ENCODE results near the gene ZNF180. TPM values are rescaled to one million over a fixed set of nuclear protein-coding genes. Genes with fewer than 3 reads are reported as not detected.

ZNF180 gene
- total RNA-seq (2021) (10.4 and 10.8 TPM in 2 replicates), Bru-seq, nascent RNA (percentile 86 among the genes with signal in this experiment), BruChase-seq, experiment 1, labeled RNA remaining after a 2-hour chase (percentile 79 among the genes with signal in this experiment), BruChase-seq, experiment 2, labeled RNA remaining after a 6-hour chase (percentile 86 among the genes with signal in this experiment)
- long read RNA-seq, transcript ZNF180-206 (5 exons, 3,131 nt) = major isoform, 5 of 19 reads
- long read RNA-seq, partial matches to known transcripts = 3 of 19 reads
- long read RNA-seq, other reads (novel, unspliced or antisense) = 8 of 19 reads

DNA sequence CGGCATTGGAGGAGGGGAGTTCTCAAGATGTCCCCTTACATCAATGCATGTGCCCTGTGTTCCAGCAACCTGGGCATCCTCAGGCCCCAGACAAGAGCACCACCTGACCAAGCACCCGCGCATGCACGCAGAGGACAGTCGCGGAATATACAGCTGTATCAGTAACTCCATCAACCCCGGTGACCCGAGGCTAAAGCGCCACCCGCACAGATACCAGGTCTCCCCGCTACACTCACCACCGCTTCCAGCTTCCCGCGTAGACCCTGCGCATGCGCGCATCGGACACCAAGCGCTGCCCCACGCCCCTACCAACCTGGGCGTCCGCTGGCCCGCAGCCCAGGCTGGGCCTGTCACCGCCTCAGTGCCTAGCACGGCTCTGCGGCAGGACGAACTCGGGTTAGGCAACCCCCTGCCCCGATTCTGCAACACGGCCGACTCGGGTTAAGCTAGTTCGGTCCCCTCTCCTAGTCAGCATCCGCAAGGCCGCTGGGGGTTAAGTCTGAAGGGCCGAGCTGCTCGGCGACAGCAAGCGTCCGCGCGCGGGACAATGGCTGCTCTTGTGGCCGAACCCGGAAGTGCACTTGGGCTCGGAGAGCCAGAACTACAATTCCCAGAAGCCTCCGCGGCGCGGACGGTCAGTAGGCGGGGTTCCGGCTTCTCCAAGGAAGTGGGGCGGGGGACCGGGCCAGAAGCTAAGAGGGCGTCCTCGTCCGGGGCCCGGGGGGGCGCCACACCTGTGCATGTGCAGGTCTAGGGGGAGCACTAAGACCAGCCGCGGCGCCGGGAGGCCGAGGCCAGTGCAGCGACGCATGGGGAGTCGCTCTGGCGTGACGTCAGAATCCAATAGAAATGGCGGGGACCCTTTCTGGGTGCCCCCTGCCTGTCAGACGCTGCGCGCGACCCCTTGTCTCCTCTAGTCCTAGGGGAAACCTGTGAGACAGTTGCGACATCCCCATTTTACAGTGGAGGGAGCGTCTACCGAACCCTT is at the start of gene ZNF180:
ZNF180 (minus strand) TSS at position 561 of the 988 bp plus-strand sequence. CDS start 3,188 bp downstream, outside the sequence.
- peak; percentile 96 for DNase-seq (ENCODE audit: low spot score)
- no TSS peak for BruUV-seq (replicated peaks)
- CTCF ChIA-PET = interaction anchor here (0.6 kb wide), 1 partner anchor 10 kb away, joined by 3 read pairs; no protein-coding TSS in a partner anchor
- POLR2A ChIA-PET (ENCODE audit: low non-redundant PET) = no interaction called here
- H3K4me3 ChIP-seq (ENCODE audit: low read depth, low read length, poor library complexity, severe bottlenecking) = peak within 1 kb of the TSS; percentile 84
- H3K36me3 ChIP-seq (ENCODE audit: insufficient read depth, low read length, poor library complexity, severe bottlenecking) = peaks cover 23% of the 10 kb centered on the region
- peaks cover 26% of the 10 kb centered on the region for H3K9me3 ChIP-seq (ENCODE audit: low read depth, low read length, poor library complexity, severe bottlenecking)
- no peaks in the 10 kb centered on the region for H3K27me3 ChIP-seq (replicated peaks; ENCODE audit: insufficient read depth, low read depth, low read length, poor library complexity)
- peak within 1 kb of the TSS; percentile 94 for H3K27ac ChIP-seq (ENCODE audit: low read depth, low read length, poor library complexity, severe bottlenecking)
- no peaks in the 10 kb centered on the region for H3K4me1 ChIP-seq (ENCODE audit: insufficient read depth, low read length, poor library complexity, severe bottlenecking)
- TF ChIP-seq EZH2 (IDR thresholded peaks at IDR 0.05; ENCODE audit: borderline replicate concordance, low read depth, low read length, poor library complexity, severe bottlenecking) = no peak
- TF ChIP-seq, protein P1, sequence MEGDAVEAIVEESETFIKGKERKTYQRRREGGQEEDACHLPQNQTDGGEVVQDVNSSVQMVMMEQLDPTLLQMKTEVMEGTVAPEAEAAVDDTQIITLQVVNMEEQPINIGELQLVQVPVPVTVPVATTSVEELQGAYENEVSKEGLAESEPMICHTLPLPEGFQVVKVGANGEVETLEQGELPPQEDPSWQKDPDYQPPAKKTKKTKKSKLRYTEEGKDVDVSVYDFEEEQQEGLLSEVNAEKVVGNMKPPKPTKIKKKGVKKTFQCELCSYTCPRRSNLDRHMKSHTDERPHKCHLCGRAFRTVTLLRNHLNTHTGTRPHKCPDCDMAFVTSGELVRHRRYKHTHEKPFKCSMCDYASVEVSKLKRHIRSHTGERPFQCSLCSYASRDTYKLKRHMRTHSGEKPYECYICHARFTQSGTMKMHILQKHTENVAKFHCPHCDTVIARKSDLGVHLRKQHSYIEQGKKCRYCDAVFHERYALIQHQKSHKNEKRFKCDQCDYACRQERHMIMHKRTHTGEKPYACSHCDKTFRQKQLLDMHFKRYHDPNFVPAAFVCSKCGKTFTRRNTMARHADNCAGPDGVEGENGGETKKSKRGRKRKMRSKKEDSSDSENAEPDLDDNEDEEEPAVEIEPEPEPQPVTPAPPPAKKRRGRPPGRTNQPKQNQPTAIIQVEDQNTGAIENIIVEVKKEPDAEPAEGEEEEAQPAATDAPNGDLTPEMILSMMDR (conservative IDR thresholded peaks at IDR 0.05; ENCODE audit: low read depth, low read length) = peak; percentile 42
- intact Hi-C loops (cut with micrococcal nuclease; ENCODE audit: unreplicated experiment) = no loop called here

DNA sequence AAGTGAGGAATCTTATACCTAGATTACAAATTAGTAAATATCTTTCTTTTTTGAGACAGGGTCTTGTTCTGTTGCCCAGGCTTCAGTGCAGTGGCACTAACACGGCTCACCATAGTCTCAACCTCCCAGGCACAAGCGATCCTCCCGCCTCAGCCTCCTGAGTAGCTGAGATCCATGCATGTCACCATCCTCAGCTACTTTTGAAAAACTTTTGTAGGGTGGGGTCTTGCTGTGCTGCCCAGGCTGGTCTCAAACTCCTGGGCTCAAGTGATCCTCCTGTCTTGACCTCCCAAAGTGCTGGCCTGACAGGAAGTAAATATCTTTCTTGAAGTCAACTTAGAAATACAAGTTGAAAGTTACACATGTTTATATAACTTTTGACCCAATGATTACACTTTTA is 49.2 kb upstream of the ZNF180 start:
- H3K4me1 ChIP-seq (ENCODE audit: insufficient read depth, low read length, poor library complexity, severe bottlenecking) = no peaks in the 10 kb centered on the region
- H3K9me3 ChIP-seq (ENCODE audit: low read depth, low read length, poor library complexity, severe bottlenecking) = no peaks in the 10 kb centered on the region
- H3K27me3 ChIP-seq (replicated peaks; ENCODE audit: insufficient read depth, low read depth, low read length, poor library complexity) = no peaks in the 10 kb centered on the region
- CTCF ChIA-PET = no interaction called here
- TF ChIP-seq, protein P1 (conservative IDR thresholded peaks at IDR 0.05; ENCODE audit: low read depth, low read length) = no peak
- no peak for TF ChIP-seq EZH2 (IDR thresholded peaks at IDR 0.05; ENCODE audit: borderline replicate concordance, low read depth, low read length, poor library complexity, severe bottlenecking)
- no peak for DNase-seq (ENCODE audit: low spot score)
- no peak overlapping the region for H3K4me3 ChIP-seq (ENCODE audit: low read depth, low read length, poor library complexity, severe bottlenecking)
- H3K36me3 ChIP-seq (ENCODE audit: insufficient read depth, low read length, poor library complexity, severe bottlenecking) = no peaks in the 10 kb centered on the region
- no peak overlapping the region for H3K27ac ChIP-seq (ENCODE audit: low read depth, low read length, poor library complexity, severe bottlenecking)
- intact Hi-C loops (cut with micrococcal nuclease; ENCODE audit: unreplicated experiment) = no loop called here
- POLR2A ChIA-PET (ENCODE audit: low non-redundant PET) = no interaction called here
- BruUV-seq (replicated peaks) = no TSS peak

DNA sequence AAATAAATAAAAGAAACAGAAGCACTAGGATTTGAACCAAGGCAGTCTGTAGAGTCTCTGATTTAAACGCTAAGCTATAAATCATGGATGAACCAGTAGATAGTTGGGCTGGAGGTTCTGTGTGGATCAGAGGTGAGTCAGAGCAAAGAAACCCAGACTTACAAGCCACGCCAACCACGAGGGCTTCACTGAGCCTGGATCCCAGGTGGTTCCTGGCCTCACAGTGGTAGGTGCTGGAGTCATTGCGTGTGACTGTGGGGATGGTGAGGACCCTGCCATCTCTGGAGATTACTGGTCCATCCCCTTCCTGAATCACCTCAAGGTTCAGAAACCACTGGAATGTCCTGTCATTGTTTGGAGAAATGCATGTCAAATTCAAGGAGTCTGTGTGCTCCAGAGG is 48.4 kb upstream of the ZNF180 start:
- Histone ChIP-seq H3K4me3 (ENCODE audit: low read depth, low read length, poor library complexity, severe bottlenecking) (no peak overlapping the region), H3K27me3 (replicated peaks; ENCODE audit: insufficient read depth, low read depth, low read length, poor library complexity) (no peaks in the 10 kb centered on the region), H3K27ac (ENCODE audit: low read depth, low read length, poor library complexity, severe bottlenecking) (no peak overlapping the region), H3K36me3 (ENCODE audit: insufficient read depth, low read length, poor library complexity, severe bottlenecking) (no peaks in the 10 kb centered on the region), H3K4me1 (ENCODE audit: insufficient read depth, low read length, poor library complexity, severe bottlenecking) (no peaks in the 10 kb centered on the region), H3K9me3 (ENCODE audit: low read depth, low read length, poor library complexity, severe bottlenecking) (no peaks in the 10 kb centered on the region)
- no TSS peak for BruUV-seq (replicated peaks)
- ChIA-PET POLR2A (ENCODE audit: low non-redundant PET) (no interaction called here), CTCF (no interaction called here)
- DNase-seq (ENCODE audit: low spot score) = no peak
- intact Hi-C loops (cut with micrococcal nuclease; ENCODE audit: unreplicated experiment) = no loop called here
- TF ChIP-seq EZH2 (IDR thresholded peaks at IDR 0.05; ENCODE audit: borderline replicate concordance, low read depth, low read length, poor library complexity, severe bottlenecking) = no peak
- TF ChIP-seq, protein P1 (conservative IDR thresholded peaks at IDR 0.05; ENCODE audit: low read depth, low read length) = no peak
